Ascending aorta (tissue), 2 donors: ENCODE measurements around the gene CWC27. TPM values are rescaled to one million over a fixed set of nuclear protein-coding genes. Genes with fewer than 3 reads are reported as not detected.

Experiments
- DNase-seq, 2 donors: peaks; one replicate each; pipeline ENCODE4 v3.0.0-alpha.2; 2019; ENCODE audit warnings: low spot score in 2 of 2
- H3K27ac ChIP-seq, 2 donors: fragments of 200-600 bp; sonication (generic); one replicate each; pipeline ENCODE4 v1.5.1; 2016 to 2017; ENCODE audit warnings: mild to moderate bottlenecking in 1 of 2
- H3K27me3 ChIP-seq: fragments of 200-600 bp; sonication (generic); one replicate; pipeline ENCODE4 v1.5.1; 2017
- H3K36me3 ChIP-seq, 2 donors: fragments of 200-600 bp; sonication (generic); one replicate each; pipeline ENCODE4 v1.5.1; 2016
- H3K4me1 ChIP-seq, 2 donors: fragments of 200-600 bp; sonication (generic); one replicate each; pipeline ENCODE4 v1.5.1; 2016 to 2017; ENCODE audit warnings: mild to moderate bottlenecking in 1 of 2
- H3K4me3 ChIP-seq, 2 donors: fragments of 200-600 bp; sonication (generic); one replicate each; pipeline ENCODE4 v1.5.1; 2016 to 2017; ENCODE audit warnings: mild to moderate bottlenecking in 1 of 2
- H3K9me3 ChIP-seq, 2 donors: fragments of 200-600 bp; sonication (generic); one replicate each; pipeline ENCODE4 v1.5.1; 2016
- CTCF ChIP-seq, 3 experiments: fragments of 200-600 bp in 2 of 3; fragments of 450-650 bp in 1 of 3; sonication (generic) in 2 of 3; IDR thresholded peaks; one replicate each; pipeline ENCODE4 v1.5.1; 2016 to 2019; ENCODE audit warnings: antibody characterized with exemption in 3 of 3, mild to moderate bottlenecking in 1 of 3, moderate library complexity in 1 of 3
- intact Hi-C: fragments of 100-400 bp; cut with DNase I; formaldehyde crosslinking; loops from one replicate; pipeline ENCODE4 v1.15.1; 2023
- total RNA-seq: library from RNA; depleted of rRNA; stranded (reverse); fragments of >200 nt; gene quantifications from one replicate; pipeline ENCODE4 v1.1.0, GENCODE V29; 2016

Gene CWC27
- total RNA-seq, 1 donor from 2014 or later, result 1.7 TPM

DNA sequence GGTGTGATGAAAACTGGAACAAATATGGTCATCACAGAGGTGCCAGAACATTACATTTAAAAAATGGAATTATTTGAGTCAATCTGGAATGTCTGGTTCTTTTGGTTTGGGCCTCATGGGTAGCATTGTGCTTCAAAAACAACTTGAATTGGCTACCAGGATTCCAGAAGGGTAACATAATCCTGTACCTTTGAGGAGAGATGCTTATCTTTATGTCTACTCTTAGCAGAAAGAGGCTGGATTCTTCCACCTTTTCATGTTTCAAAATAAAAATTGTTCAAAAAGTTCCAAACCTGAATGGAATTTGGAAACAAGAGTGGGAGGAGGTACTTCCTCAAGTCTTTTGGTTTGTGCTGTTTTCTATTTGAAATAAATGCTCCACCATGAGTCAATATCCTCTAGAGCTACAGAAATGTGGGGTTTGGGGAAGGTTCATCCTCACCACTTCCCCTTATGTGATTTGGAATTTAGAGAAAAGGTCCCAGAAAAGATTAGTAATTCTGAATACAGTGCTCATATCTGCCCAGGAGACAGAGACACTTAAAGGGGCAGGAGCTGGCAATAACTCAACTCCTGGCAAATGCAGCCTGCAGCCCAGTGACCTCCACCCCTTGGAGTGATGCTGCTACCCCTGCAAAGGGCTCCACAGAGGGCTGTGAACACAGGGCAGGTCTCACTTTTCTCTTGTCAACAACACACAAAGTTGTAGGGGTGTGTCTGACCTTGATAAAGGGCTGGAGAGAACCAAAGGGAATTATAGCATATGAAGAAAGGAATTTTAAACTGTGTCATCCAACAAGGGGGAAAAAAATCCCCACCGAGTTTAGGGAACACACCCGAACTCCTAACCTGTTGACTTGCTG, 272.8 kb downstream of the CWC27 start:
- peak in 1 of 2 donors; percentile 64 for DNase-seq
- Histone ChIP-seq H3K27me3 (no peaks in the 10 kb centered on the region), H3K36me3 (no peaks in the 10 kb centered on the region), H3K9me3 (no peaks in the 10 kb centered on the region), H3K4me3 (no peak overlapping the region), H3K4me1 (peaks cover 6 to 46% of the 10 kb centered on the region in 2 donors), H3K27ac (peak overlapping the region; percentile 95 to 97)
- TF ChIP-seq CTCF (IDR thresholded peaks at IDR 0.05), result no peak
- intact Hi-C loops, result no loop called here

DNA sequence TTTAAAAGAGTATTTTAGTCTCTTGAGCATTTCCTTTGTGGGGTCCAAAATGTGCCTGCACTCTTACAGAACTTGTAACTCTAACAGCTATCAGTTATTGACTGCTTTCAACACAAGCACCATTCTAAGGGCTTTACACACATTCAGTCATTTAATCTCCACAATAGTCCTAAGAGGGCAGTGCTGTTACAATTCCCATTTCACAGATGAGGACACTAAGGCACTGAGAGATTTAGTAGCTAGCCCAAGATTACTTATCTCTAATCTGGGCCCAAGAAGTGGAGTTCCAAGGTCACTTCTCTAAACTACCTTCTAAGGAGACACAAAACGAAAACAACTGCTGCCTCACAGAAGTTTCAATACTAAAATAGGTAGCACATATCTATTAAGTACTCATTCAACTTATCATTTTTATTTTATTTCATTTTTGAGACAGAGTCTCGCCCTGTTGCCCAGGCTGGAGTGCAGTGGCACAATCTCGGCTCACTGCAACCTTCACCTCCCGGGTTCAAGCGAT, 275.2 kb downstream of the CWC27 start:
- DNase-seq, result no peak
- TF ChIP-seq CTCF (IDR thresholded peaks at IDR 0.05), result no peak
- H3K9me3 ChIP-seq, result no peaks in the 10 kb centered on the region
- no peak overlapping the region for H3K27ac ChIP-seq
- intact Hi-C loops, result no loop called here
- H3K27me3 ChIP-seq, result no peaks in the 10 kb centered on the region
- peaks cover 6 to 25% of the 10 kb centered on the region in 2 donors for H3K4me1 ChIP-seq
- no peaks in the 10 kb centered on the region for H3K36me3 ChIP-seq
- H3K4me3 ChIP-seq, result no peak overlapping the region

- H3K4me3 ChIP-seq, result no peak overlapping the region
- H3K27me3 ChIP-seq, result no peaks in the 10 kb centered on the region
- intact Hi-C loops, result no loop called here
- H3K27ac ChIP-seq, result no peak overlapping the region
- no peaks in the 10 kb centered on the region for H3K36me3 ChIP-seq
- DNase-seq, result no peak
- no peak for TF ChIP-seq CTCF (IDR thresholded peaks at IDR 0.05)
- no peaks in the 10 kb centered on the region for H3K9me3 ChIP-seq
- H3K4me1 ChIP-seq, result peaks cover 0 to 6% of the 10 kb centered on the region in 2 donors
Measured at GRCh38 chr5:65047225-65047624, 278.5 kb downstream of the CWC27 start.

DNA sequence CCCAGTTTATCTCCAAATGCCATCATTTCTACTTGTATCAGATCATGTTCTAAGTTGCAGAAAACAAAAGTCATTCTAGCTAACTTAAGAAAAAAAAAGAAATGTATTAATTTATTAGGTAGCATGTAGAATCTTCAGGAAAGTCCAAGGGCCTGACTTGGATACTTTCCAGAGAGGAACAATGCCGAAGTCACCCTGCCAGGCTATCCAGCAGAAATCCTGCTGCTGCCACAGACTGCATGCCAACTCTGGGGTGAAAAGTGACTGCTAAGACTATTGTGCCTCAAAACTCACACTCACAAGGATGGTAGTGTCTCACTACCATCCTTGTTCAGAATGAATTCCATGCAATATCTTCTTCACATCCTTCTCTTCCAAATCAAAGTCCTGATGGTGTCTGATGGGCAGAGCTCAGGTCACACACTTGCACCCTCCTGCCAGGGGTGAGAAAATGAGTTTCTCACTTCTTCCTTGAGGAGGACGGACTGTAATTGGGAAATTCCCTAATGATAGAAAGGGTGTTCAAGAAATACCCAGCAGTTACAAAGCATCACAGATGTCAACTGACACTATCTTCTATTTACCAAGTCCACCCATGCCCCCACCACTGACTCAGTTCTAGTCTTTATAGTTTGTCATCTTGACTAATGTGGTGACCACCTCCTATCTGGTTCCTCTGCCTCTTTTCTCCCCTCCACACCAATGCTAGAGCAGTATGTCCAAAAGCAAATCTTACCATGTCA, 279.4 kb downstream of the CWC27 start:
- H3K9me3 ChIP-seq, result no peaks in the 10 kb centered on the region
- peaks cover 0 to 3% of the 10 kb centered on the region in 2 donors for H3K4me1 ChIP-seq
- no peak for TF ChIP-seq CTCF (IDR thresholded peaks at IDR 0.05)
- no peaks in the 10 kb centered on the region for H3K36me3 ChIP-seq
- H3K27me3 ChIP-seq, result no peaks in the 10 kb centered on the region
- intact Hi-C loops, result no loop called here
- DNase-seq, result no peak
- no peak overlapping the region for H3K27ac ChIP-seq
- no peak overlapping the region for H3K4me3 ChIP-seq

GRCh38 chr5:65050140-65050539, 281.4 kb downstream of the CWC27 start:
- H3K27me3 ChIP-seq, result no peaks in the 10 kb centered on the region
- TF ChIP-seq CTCF (IDR thresholded peaks at IDR 0.05), result no peak
- H3K27ac ChIP-seq, result peak overlapping the region in 1 of 2 donors; percentile 4
- H3K9me3 ChIP-seq, result no peaks in the 10 kb centered on the region
- no peaks in the 10 kb centered on the region for H3K36me3 ChIP-seq
- DNase-seq, result no peak
- H3K4me1 ChIP-seq, result peaks cover 0 to 3% of the 10 kb centered on the region in 2 donors
- no peak overlapping the region for H3K4me3 ChIP-seq
- intact Hi-C loops, result no loop called here
